SKM-1 treated with dmso at 0.1 percent for 144 hours (cell line): Measurements from ENCODE around the gene TMC6.
A peak's percentile ranks its signal among the peaks of the same experiment; 100 is the strongest.
"Not testable (repeated sequence)": the region's sequence is repeated elsewhere in the genome, so short reads cannot be mapped to it uniquely, and the experiment has no call there.

Experiments
- DNase-seq: peaks from one replicate; lab custom pipeline; 2025; ENCODE audit not compliant: unreplicated experiment; lab: John Stamatoyannopoulos, UW

TMC6 gene

GRCh38 chr17:78125138-78125913 is 3.2 kb downstream of the TMC6 start:
- DNase-seq = no peak

DNA sequence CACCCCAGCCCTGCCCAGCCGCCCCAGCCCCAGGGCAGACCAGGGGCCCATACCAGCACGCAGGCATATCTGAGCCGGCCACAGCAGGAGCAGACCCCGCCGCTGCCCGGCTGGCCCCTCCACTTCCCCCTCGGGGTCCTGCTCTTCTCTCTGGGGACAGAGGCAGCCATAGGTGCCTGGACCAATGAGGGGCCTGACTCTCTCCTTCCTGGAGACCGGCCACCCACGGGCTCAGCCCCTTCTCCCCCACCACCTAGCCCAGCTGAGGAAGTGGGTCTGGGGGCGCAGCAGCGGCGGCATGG is 3.8 kb downstream of the TMC6 start:
- no peak for DNase-seq

- DNase-seq = peak; percentile 37
These were observed 4.3 kb downstream of the TMC6 start for GRCh38 chr17:78124081-78124835.

DNA sequence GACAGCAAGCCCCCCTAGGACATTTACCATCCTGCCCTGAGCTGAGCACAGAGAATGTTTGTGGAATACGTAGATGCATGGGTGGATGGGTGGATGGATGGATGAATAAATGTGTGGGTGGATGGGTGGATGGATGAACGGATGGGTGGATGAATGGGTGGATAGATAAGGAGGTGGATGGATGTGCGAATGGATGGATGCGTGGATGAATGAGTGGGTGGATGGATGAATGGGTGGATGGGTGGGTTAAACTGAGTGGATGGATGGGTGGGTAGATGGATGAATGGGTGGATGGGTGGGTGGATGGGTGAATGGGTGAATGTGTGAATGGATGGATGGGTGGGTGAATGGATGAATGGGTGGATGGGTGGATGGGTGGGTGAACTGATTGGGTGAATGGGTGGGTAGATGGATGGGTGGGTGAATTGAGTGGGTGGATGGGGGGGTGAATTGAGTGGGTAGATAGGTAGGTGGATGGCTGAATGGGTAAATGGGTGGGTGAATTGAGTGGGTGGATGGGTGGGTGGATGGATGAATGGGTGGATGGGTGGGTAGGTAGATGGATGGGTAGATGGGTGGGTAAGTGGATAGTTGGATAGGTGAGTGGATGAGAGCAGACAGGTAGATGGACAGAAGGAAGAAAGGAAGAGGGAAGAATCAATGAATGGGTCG is 5.2 kb downstream of the TMC6 start:
- no peak for DNase-seq

DNA sequence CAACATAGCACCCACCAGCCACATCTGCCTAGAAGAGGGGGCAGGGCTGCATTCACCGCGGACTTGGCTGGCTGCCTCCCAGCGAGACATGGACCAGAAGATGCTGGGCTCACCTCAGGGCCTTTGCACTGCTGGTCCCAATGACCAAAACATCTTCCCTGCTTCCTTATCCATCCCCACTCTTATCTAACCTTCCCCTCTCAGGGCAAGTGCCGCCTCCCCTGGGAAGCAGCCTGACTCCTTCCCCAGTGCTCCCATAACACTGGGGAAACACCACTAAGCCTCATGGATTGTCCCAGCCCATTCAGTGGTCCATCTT is 5.7 kb downstream of the TMC6 start:
- no peak for DNase-seq

DNA sequence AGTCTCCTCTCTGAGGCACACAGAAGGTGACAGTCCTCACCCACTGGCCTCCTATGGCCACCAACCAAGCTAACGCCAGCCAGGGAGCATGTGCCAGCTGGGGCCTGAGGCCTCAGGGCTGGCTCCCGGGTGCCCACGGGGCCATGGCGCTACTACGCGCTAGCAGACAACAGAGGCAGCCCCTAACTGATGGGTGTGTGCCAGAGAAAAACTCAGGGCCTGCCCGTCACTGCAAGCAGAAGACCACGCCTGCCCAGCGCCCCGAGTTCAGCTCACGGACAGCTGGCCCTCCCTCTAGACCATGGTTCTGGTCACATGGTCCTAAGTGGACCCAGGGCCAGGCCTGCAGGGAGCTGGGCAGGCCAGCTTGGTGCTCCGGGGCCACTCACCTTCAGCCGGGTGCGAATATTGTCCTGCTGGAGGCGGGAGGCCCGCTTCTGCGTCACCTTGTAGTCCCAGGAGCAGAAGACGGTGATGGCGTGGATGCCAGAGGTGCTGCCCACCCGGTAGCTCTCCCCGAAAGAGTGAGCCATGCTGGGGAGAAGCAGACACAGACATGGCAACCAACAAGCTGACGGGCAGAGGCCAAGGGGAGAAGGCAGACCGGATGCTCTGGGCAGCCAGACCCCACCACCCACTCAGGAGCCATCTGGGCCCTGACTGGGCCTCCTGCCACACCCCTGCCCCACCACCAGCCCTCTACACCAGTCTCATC is 6.2 kb downstream of the TMC6 start:
- DNase-seq = no peak

GRCh38 chr17:78121801-78122215 is 6.7 kb downstream of the TMC6 start:
- no peak for DNase-seq

GRCh38 chr17:78120971-78121800 is 7.4 kb downstream of the TMC6 start:
- no peak for DNase-seq

- no peak for DNase-seq
These were observed 8.0 kb downstream of the TMC6 start for GRCh38 chr17:78120537-78120936.

DNA sequence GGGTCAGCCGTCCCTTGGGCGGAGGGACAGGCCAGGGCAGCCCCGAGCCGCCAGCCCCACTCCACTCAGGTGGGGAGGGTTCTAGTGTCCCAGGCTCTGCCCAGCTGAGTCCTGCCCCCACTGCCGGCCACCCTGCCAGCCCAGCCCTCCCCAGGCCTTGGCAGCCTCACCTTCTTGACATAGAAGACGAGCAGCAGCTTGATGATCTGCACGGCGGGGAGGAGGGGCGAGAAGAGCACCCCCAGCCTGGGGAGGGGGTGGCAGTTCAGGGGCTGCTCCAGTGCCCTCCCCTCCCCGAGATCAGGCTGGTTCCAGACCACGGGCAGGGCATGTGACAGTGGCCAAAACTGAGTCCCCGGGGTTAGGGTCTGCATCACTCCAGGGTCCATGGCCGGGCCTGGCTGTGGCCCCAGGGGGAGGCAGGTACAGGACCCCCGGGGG is 9.7 kb downstream of the TMC6 start:
- DNase-seq = no peak

GRCh38 chr17:78117027-78117981 is 11.3 kb downstream of the TMC6 start:
- DNase-seq = no peak

- no peak for DNase-seq
These were observed 12.1 kb downstream of the TMC6 start for GRCh38 chr17:78116411-78116810.

- not testable (repeated sequence) for DNase-seq
These were observed 12.8 kb downstream of the TMC6 start for GRCh38 chr17:78115803-78116202.

GRCh38 chr17:78114831-78115723 is 13.5 kb downstream of the TMC6 start:
- DNase-seq = no peak

- DNase-seq = peak; percentile 50
These were observed 14.5 kb downstream of the TMC6 start for GRCh38 chr17:78113804-78114785.

DNA sequence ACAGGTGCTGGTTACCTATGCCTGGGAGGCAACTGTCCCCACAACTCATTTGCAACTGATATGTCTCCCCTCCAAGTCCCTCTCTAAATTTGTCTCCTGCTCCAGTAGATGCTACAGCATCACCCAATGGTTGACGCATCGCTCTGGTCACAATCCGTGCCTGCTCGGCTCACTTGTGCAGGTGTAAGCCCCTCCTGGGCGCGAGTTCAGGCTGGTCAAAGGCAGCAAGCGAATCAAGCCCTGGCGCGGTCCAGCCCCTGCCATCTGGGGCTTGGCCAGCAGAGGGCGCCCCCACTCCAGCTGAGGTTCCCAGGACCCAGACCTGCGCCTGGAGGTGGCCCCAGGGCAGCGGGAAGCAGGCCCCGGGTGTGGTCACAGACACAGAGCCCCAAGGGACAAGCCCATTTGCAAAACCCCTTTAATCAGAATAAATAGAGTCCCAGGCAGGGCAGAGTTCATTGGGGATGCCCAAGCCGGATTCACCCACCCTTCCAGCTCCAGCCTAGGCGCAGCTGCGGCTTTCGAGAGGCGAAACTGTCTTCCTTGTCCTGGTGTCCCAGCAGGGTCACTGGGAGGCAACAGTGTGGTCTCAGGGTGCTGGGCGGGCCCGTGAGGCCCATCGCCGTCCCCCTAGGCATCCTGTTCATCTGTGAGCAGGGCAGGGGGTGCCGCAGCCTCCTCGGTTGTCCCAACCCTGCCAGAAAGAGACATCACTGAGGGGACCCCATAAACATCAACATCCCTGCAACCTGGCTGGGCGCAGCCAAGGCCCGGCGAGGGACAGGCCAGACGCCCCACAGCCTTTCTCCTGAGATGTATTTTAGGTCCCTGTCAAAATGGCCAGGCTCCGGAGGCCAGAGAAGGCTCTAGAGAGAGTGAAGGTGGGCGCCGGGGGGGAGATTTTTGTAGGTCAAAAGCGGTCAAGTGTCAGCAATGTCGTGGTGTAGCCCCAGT is 15.8 kb downstream of the TMC6 start:
- DNase-seq = peak; percentile 27
